GM19452 (cell line): Measurements from ENCODE around the gene PUS3.
A peak's percentile ranks its signal among the peaks of the same experiment; 100 is the strongest.

ENCODE experiments used
- ATAC-seq: cut with Tn5 transposase; IDR thresholded peaks from one replicate; pipeline ENCODE4 v1.9.1; 2021; ENCODE audit not compliant: unreplicated experiment

The PUS3 gene

GRCh38 chr11:125902927-125903710, at the start of gene PUS3:
Gene PUS3, minus strand, starts transcription at chr11:125903206. Its CDS starts 6,922 bp downstream, at chr11:125896284.
- ATAC-seq: peak; percentile 98

- no peak for ATAC-seq
Observed at GRCh38 chr11:125952559-125952958, 49.6 kb upstream of the PUS3 start.

GRCh38 chr11:125951731-125952130, 48.7 kb upstream of the PUS3 start:
- no peak for ATAC-seq

- no peak for ATAC-seq
Observed at GRCh38 chr11:125950696-125951651, 48.0 kb upstream of the PUS3 start.

GRCh38 chr11:125950178-125950490, 47.1 kb upstream of the PUS3 start:
- no peak for ATAC-seq

- ATAC-seq: no peak
Observed at GRCh38 chr11:125949271-125950177, 46.5 kb upstream of the PUS3 start.

GRCh38 chr11:125948278-125949051, 45.5 kb upstream of the PUS3 start:
- no peak for ATAC-seq

GRCh38 chr11:125947419-125948277, 44.6 kb upstream of the PUS3 start:
- ATAC-seq: no peak

GRCh38 chr11:125946712-125947418, 43.9 kb upstream of the PUS3 start:
- no peak for ATAC-seq

- no peak for ATAC-seq
Observed at GRCh38 chr11:125945797-125946520, 43.0 kb upstream of the PUS3 start, which contains the start of gene VSIG10L2. Gene VSIG10L2, plus strand, starts transcription at chr11:125946044. Its CDS starts 12 bp downstream, at chr11:125946056.

GRCh38 chr11:125945011-125945796, 42.2 kb upstream of the PUS3 start:
- ATAC-seq: no peak

- ATAC-seq: no peak
Observed at GRCh38 chr11:125944350-125945010, 41.5 kb upstream of the PUS3 start.

- ATAC-seq: no peak
Observed at GRCh38 chr11:125943661-125944349, 40.8 kb upstream of the PUS3 start.

- ATAC-seq: no peak
Observed at GRCh38 chr11:125942771-125943428, 39.9 kb upstream of the PUS3 start.
